ENCODE measurements around the gene TPP2. TPM values are rescaled to one million over a fixed set of nuclear protein-coding genes. Genes with fewer than 3 reads are reported as not detected.

TPP2 gene
- total RNA-seq, 1 donor: 60.0 TPM

DNA sequence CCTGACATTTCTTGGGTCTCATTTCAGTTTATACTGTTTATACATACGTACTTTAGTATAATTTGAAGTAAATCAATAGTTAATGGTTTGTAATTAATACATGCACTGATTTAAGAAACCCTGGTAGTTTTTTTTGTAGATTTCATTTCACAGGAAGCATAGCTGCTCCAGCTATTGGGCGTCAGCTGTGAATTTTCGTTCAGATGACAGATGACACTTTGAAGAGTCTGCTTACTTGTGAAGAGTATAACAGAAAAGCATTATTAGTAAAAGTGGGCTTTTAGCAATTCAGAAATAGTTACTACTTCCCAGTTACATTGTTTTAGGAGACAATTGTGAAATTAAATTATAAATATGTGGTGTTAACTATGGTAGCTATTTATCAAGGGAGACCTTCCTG, 53.7 kb downstream of the TPP2 start:
- TF ChIP-seq, protein P1, sequence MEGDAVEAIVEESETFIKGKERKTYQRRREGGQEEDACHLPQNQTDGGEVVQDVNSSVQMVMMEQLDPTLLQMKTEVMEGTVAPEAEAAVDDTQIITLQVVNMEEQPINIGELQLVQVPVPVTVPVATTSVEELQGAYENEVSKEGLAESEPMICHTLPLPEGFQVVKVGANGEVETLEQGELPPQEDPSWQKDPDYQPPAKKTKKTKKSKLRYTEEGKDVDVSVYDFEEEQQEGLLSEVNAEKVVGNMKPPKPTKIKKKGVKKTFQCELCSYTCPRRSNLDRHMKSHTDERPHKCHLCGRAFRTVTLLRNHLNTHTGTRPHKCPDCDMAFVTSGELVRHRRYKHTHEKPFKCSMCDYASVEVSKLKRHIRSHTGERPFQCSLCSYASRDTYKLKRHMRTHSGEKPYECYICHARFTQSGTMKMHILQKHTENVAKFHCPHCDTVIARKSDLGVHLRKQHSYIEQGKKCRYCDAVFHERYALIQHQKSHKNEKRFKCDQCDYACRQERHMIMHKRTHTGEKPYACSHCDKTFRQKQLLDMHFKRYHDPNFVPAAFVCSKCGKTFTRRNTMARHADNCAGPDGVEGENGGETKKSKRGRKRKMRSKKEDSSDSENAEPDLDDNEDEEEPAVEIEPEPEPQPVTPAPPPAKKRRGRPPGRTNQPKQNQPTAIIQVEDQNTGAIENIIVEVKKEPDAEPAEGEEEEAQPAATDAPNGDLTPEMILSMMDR (IDR thresholded peaks at IDR 0.05; ENCODE audit: insufficient read depth, low read depth, low read length): no peak
- DNase-seq (ENCODE audit: low read depth): no peak

DNA sequence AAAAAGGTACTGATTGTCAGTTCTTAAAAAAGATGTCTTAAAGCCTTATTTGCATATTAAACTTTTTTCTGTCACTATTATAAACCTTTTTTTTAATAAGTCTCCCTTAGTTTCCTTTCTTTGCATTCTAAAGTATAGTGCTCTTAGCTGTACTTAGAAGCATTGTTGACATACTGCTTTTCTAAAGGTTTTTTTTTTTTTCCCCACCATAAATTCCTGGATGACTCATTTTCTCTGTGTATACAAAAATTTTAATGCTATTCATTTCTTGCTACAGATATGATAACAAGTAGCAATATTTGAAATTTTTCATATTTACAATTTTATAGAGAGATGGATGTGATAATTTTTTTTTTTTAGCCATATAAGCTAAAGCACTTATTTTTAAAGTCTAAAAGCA, 54.6 kb downstream of the TPP2 start:
- DNase-seq (ENCODE audit: low read depth): peak; percentile 78
- TF ChIP-seq, protein P1 (IDR thresholded peaks at IDR 0.05; ENCODE audit: insufficient read depth, low read depth, low read length): no peak
- no peak overlapping the region for H3K4me3 ChIP-seq (ENCODE audit: low read depth, low read length)

More for the DNA sequence above, 53.7 kb downstream of the TPP2 start:
- H3K4me3 ChIP-seq (ENCODE audit: low read depth, low read length): no peak overlapping the region

DNA sequence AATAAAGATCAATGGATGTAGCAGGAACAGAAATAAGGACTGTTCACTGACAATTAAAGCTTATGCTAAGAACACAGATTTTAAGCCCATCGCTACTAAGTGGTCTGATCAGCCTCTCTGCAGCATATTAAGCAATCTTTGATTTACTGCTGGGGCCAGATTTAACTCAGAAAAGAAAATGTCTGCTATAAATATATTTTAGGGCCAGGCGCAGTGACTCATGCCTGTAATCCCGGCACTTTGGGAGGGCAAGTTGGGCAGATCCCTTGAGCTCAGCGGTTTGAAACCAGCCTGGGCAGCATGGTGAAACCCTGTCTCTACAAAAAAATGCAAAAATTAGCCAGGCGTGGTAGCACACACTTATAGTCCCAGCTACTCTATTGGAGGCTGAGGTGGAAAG, 55.1 kb downstream of the TPP2 start:
- TF ChIP-seq, protein P1 (IDR thresholded peaks at IDR 0.05; ENCODE audit: insufficient read depth, low read depth, low read length): no peak
- peak; percentile 95 for DNase-seq (ENCODE audit: low read depth)
- no peak overlapping the region for H3K4me3 ChIP-seq (ENCODE audit: low read depth, low read length)

DNA sequence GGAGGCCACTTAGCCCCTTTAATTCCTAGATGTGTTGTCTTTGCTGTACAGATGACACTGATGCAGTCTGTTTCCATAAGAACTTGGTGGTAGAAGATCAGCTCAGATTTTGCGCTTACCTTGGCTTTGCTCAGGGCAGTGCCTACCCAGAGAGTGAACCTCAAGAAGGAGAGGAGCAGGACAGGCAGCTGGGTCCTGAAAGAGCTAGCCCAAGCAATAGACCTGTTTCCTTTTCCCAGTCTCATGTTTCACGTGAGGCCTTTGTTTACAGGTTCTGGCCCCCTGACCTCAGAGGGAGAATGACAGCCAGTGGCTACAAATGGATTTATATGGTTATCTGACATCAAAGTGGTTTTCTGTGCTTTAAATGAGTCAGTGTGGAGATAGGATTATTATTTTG, 58.0 kb downstream of the TPP2 start:
- no peak for DNase-seq (ENCODE audit: low read depth)
- H3K4me3 ChIP-seq (ENCODE audit: low read depth, low read length): no peak overlapping the region
- TF ChIP-seq, protein P1 (IDR thresholded peaks at IDR 0.05; ENCODE audit: insufficient read depth, low read depth, low read length): no peak

DNA sequence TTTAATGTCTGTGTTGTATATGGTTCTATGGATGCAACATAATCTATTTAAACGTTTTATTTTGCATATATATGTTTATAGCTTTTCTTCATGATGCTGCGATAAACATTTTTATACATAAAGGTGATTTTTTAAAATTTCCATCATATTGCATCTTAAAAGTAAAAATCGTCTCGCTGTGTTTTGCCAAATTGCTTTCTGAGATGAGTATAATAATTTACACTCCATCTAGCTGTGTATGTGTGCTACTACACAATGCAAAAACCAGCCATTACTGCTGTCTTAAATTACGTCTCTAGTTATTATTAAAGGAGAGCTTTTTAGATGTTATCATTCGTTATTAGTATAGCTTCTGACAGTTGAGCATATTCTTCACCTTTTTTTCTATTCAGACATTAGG, 60.8 kb downstream of the TPP2 start:
- DNase-seq (ENCODE audit: low read depth): no peak
- TF ChIP-seq, protein P1 (IDR thresholded peaks at IDR 0.05; ENCODE audit: insufficient read depth, low read depth, low read length): peak; percentile 44
- no peak overlapping the region for H3K4me3 ChIP-seq (ENCODE audit: low read depth, low read length)

DNA sequence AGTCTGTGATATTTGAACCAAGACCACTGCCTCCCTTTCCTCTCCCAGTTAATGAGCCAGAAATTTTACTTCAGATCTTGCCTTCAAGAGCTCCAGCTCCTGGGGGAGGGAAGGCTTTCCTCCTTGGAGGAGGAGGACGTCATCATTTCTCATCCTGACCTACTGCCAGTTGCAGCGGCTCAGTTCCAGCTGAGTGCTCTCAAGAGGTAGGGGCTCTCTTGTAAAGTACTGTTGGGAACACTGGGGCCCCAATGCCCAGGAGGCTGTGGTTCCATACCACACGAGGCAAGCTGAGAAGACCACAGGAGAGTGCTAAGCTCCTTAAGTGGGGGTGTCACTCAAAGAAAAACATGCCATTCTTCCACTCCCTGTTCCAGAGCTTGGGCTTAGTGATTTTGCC, 61.9 kb downstream of the TPP2 start:
- TF ChIP-seq, protein P1 (IDR thresholded peaks at IDR 0.05; ENCODE audit: insufficient read depth, low read depth, low read length): no peak
- no peak overlapping the region for H3K4me3 ChIP-seq (ENCODE audit: low read depth, low read length)
- DNase-seq (ENCODE audit: low read depth): no peak

DNA sequence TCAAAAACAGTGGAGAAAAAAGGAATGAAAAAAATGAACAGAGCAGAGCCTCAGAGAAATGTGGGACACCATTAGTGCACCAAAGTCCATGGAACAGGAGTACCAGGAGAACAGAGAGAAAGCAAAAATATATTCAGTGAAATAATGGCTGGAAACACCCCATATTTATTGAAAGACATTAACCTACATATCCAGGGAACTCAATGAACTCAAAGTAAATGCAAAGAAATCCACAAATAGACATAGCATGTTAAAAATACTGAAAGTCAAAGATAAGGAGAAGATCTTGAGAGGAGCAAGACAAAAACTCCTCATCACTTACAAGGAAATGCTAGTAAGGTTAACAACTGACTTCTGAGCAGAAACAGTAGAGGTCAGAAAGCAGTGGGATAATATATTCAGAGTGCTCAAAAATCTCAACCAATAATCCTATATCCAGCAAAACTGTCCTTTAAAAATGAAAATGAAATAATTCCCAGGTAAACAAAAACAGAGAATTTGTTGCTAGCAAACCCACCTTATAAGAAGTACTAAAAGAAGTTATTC, 62.5 kb downstream of the TPP2 start:
- DNase-seq (ENCODE audit: low read depth): no peak
- no peak overlapping the region for H3K4me3 ChIP-seq (ENCODE audit: low read depth, low read length)

More for the DNA sequence above, 62.5 kb downstream of the TPP2 start:
- TF ChIP-seq, protein P1 (IDR thresholded peaks at IDR 0.05; ENCODE audit: insufficient read depth, low read depth, low read length): no peak

Data from fibroblast of villous mesenchyme (primary cell).